ENCODE measurements around the gene RNF8.
"Not testable (repeated sequence)": the region's sequence is repeated elsewhere in the genome, so short reads cannot be mapped to it uniquely, and the experiment has no call there.

The RNF8 gene

DNA sequence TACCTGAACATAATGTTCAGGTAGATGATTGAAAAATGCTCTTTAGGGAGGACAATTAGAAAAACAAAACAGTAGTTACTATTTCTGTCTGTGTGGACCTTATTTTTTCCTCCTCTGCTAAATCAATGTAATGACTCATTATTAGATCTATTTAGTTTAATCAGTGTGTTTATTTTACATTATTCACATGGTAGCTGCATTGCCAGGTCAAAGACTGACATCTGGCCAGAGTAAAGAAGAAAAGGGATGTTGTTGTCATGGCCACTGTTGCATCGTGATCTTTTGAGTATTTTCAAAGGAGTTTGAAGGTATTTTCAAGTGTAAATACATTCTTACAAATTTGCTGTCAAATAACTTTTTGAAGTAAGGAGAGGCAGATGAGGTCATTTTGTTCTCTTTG is 85.1 kb downstream of the RNF8 start:
- H3K27ac ChIP-seq (replicated peaks) = no peak overlapping the region
- H3K27me3 ChIP-seq (ENCODE audit: insufficient read depth, poor library complexity, severe bottlenecking) = no peaks in the 10 kb centered on the region
- H3K4me3 ChIP-seq (replicated peaks; ENCODE audit: insufficient read depth, low read length) = no peak overlapping the region
- DNase-seq (ENCODE audit: low read depth in 1 of 2, low spot score in 1 of 2) = no peak
- TF ChIP-seq SPI1 (IDR thresholded peaks at IDR 0.05; ENCODE audit: borderline replicate concordance, low read depth) (no peak), GABPA (IDR thresholded peaks at IDR 0.05; ENCODE audit: low read depth) (no peak), REST (IDR thresholded peaks at IDR 0.05; ENCODE audit: insufficient replicate concordance, low read depth) (no peak)
- TF ChIP-seq, protein P1, sequence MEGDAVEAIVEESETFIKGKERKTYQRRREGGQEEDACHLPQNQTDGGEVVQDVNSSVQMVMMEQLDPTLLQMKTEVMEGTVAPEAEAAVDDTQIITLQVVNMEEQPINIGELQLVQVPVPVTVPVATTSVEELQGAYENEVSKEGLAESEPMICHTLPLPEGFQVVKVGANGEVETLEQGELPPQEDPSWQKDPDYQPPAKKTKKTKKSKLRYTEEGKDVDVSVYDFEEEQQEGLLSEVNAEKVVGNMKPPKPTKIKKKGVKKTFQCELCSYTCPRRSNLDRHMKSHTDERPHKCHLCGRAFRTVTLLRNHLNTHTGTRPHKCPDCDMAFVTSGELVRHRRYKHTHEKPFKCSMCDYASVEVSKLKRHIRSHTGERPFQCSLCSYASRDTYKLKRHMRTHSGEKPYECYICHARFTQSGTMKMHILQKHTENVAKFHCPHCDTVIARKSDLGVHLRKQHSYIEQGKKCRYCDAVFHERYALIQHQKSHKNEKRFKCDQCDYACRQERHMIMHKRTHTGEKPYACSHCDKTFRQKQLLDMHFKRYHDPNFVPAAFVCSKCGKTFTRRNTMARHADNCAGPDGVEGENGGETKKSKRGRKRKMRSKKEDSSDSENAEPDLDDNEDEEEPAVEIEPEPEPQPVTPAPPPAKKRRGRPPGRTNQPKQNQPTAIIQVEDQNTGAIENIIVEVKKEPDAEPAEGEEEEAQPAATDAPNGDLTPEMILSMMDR (IDR thresholded peaks at IDR 0.05; ENCODE audit: insufficient read depth, low read length) = no peak

- H3K4me3 ChIP-seq (replicated peaks; ENCODE audit: insufficient read depth, low read length) = no peak overlapping the region
- H3K27ac ChIP-seq (replicated peaks) = no peak overlapping the region
- no peaks in the 10 kb centered on the region for H3K27me3 ChIP-seq (ENCODE audit: insufficient read depth, poor library complexity, severe bottlenecking)
- no peak for TF ChIP-seq GABPA (IDR thresholded peaks at IDR 0.05; ENCODE audit: low read depth)
- TF ChIP-seq REST (IDR thresholded peaks at IDR 0.05; ENCODE audit: insufficient replicate concordance, low read depth) = no peak
- no peak for TF ChIP-seq SPI1 (IDR thresholded peaks at IDR 0.05; ENCODE audit: borderline replicate concordance, low read depth)
- TF ChIP-seq POLR2AphosphoS5 (IDR thresholded peaks at IDR 0.05; ENCODE audit: low read depth) = no peak
- DNase-seq (ENCODE audit: low read depth in 1 of 2, low spot score in 1 of 2) = no peak
These were observed 87.9 kb downstream of the RNF8 start for GRCh38 chr6:37441651-37442050.

- no peaks in the 10 kb centered on the region for H3K27me3 ChIP-seq (ENCODE audit: insufficient read depth, poor library complexity, severe bottlenecking)
- H3K27ac ChIP-seq (replicated peaks) = no peak overlapping the region
- no peak for DNase-seq (ENCODE audit: low read depth in 1 of 2, low spot score in 1 of 2)
- H3K4me3 ChIP-seq (replicated peaks; ENCODE audit: insufficient read depth, low read length) = no peak overlapping the region
- TF ChIP-seq POLR2AphosphoS5 (IDR thresholded peaks at IDR 0.05; ENCODE audit: low read depth) (no peak), REST (IDR thresholded peaks at IDR 0.05; ENCODE audit: insufficient replicate concordance, low read depth) (no peak), GABPA (IDR thresholded peaks at IDR 0.05; ENCODE audit: low read depth) (no peak), SPI1 (IDR thresholded peaks at IDR 0.05; ENCODE audit: borderline replicate concordance, low read depth) (no peak)
- TF ChIP-seq, protein P1 (IDR thresholded peaks at IDR 0.05; ENCODE audit: insufficient read depth, low read length) = no peak
These were observed 88.8 kb downstream of the RNF8 start for GRCh38 chr6:37442416-37443215.

DNA sequence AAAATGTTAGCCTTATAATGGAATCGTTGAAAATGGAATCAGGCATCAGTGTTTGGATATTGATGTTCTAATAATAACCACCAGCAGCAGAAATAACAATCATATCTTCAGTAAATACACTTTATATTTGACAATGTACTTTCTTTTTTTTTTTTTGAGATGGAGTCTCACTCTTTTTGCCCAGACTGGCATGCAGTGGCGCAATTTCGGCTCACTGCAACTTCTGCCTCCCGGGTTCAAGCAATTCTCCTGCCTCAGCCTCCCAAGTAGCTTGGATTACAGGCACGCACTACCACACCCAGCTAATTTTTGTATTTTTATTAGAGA is 89.4 kb downstream of the RNF8 start:
- DNase-seq (ENCODE audit: low read depth in 1 of 2, low spot score in 1 of 2); H3K4me3 ChIP-seq (replicated peaks; ENCODE audit: insufficient read depth, low read length); H3K27me3 ChIP-seq (ENCODE audit: insufficient read depth, poor library complexity, severe bottlenecking): not testable (repeated sequence)

More for the DNA sequence above, 89.4 kb downstream of the RNF8 start:
- not testable (repeated sequence) for H3K27ac ChIP-seq (replicated peaks)
